RCC 7860 (cell line): ENCODE measurements around the gene SUSD4.

ENCODE experiments used
- DNase-seq: peaks from one replicate; pipeline ENCODE4 v3.0.0-alpha.2; 2015; ENCODE audit warnings: low spot score
- FAIRE-seq: peaks from 2 replicates; lab custom pipeline; 2012; peaks lifted over from hg19 to GRCh38; lab: Jason Lieb, UNC

SUSD4 gene

GRCh38 chr1:223233410-223234169, 130.4 kb downstream of the SUSD4 start:
- peak; percentile 92 for DNase-seq
- peak; percentile 93 for FAIRE-seq

GRCh38 chr1:223233019-223233409, 131.0 kb downstream of the SUSD4 start:
- DNase-seq (no peak), FAIRE-seq (no peak)

- FAIRE-seq (no peak), DNase-seq (no peak)
Measured at GRCh38 chr1:223231581-223231980, 132.4 kb downstream of the SUSD4 start.

- DNase-seq (no peak), FAIRE-seq (no peak)
Measured at GRCh38 chr1:223231011-223231572, 132.9 kb downstream of the SUSD4 start.

GRCh38 chr1:223230161-223230881, 133.7 kb downstream of the SUSD4 start:
- FAIRE-seq (peak; percentile 89), DNase-seq (peak; percentile 96)

GRCh38 chr1:223229756-223230155, 134.2 kb downstream of the SUSD4 start:
- DNase-seq (no peak), FAIRE-seq (no peak)

- DNase-seq (no peak), FAIRE-seq (no peak)
Measured at GRCh38 chr1:223228931-223229528, 134.9 kb downstream of the SUSD4 start.

- FAIRE-seq (no peak), DNase-seq (no peak)
Measured at GRCh38 chr1:223228201-223228600, 135.8 kb downstream of the SUSD4 start.

GRCh38 chr1:223227486-223228196, 136.3 kb downstream of the SUSD4 start:
- no peak for FAIRE-seq
- DNase-seq: no peak

- no peak for FAIRE-seq
- no peak for DNase-seq
Measured at GRCh38 chr1:223227031-223227430, 136.9 kb downstream of the SUSD4 start.

- DNase-seq: no peak
- no peak for FAIRE-seq
Measured at GRCh38 chr1:223226271-223226670, 137.7 kb downstream of the SUSD4 start.

GRCh38 chr1:223225481-223225880, 138.5 kb downstream of the SUSD4 start:
- FAIRE-seq: no peak

GRCh38 chr1:223225061-223225460, 138.9 kb downstream of the SUSD4 start:
- FAIRE-seq (no peak), DNase-seq (no peak)

More at GRCh38 chr1:223225481-223225880, 138.5 kb downstream of the SUSD4 start:
- no peak for DNase-seq

- no peak for FAIRE-seq
- no peak for DNase-seq
Measured at GRCh38 chr1:223224465-223224864, 139.5 kb downstream of the SUSD4 start.

- FAIRE-seq: no peak
- no peak for DNase-seq
Measured at GRCh38 chr1:223223091-223223995, 140.6 kb downstream of the SUSD4 start.

- no peak for DNase-seq
- no peak for FAIRE-seq
Measured at GRCh38 chr1:223222377-223222776, 141.6 kb downstream of the SUSD4 start.

GRCh38 chr1:223221686-223222085, 142.3 kb downstream of the SUSD4 start:
- no peak for FAIRE-seq
- no peak for DNase-seq

GRCh38 chr1:223219846-223220610, 143.9 kb downstream of the SUSD4 start:
- no peak for DNase-seq
- FAIRE-seq: no peak

- FAIRE-seq: no peak
- no peak for DNase-seq
Measured at GRCh38 chr1:223219318-223219635, 144.7 kb downstream of the SUSD4 start.
